Vein endothelial cell (primary cell): ENCODE measurements around the gene GJA5. TPM values are rescaled to one million over a fixed set of nuclear protein-coding genes. Genes with fewer than 3 reads are reported as not detected.

Source experiments
- total RNA-seq: library from RNA; depleted of rRNA; stranded (reverse); fragments of >200 nt; gene quantifications from 2 replicates; pipeline ENCODE4 v1.2.3, GENCODE V29; 2012

GJA5 gene
- total RNA-seq = 2.0 and 8.8 TPM in 2 replicates

DNA sequence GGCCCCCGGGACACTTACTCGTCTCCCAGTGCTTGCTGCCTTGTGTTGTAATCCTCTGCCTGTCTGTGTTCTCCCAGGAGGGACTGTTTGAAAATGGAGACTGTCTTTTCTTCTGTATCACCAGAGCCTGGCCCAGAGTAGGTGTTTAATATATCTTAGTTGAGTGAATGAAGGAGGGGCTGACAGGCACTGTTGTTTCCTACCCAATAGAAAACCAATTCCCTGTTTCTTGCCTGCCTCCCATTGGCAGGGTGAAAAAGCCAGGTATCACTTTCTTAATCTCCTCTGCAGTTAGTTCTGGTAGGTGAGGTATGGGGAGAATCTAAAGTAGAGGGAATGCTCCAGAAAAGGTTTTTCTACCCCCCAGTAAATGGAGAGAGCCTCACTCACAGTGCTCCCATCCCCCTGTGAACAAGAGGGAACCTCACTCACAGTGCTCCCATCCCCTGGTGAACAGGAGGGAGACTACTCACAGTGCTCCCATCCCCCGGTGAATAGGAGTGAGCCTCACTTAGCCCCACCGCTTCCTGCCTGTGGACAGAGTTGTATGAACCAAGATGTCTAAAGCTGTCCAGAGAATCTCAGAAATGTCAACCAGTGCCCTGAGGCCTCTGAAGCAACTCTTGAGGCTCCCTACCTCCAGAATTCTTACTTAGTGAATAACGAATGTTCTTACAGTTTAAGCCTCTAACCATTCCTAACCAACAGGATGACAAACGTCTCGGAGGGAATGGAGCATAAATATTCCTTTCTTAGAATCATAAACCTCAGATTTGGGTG lies at the start of gene GJA5:
Gene GJA5, minus strand, starts transcription at position 122 of the 780 bp plus-strand sequence. CDS start 1,364 bp downstream, outside the sequence.

Other genes starting within 250 kb of the GJA5 start
- gene BCL9, start 219.1 kb downstream of the GJA5 start, total RNA-seq = 5.6 and 10.1 TPM in 2 replicates
- gene ACP6, start 90.1 kb downstream of the GJA5 start, total RNA-seq = 3.1 and 3.9 TPM in 2 replicates
- gene GJA8, start 142.2 kb upstream of the GJA5 start, total RNA-seq = not detected in 2 replicates
- gene GPR89B, start 167.8 kb upstream of the GJA5 start, total RNA-seq = 7.8 and 22.3 TPM in 2 replicates